ENCODE data around the gene COPG1. TPM values are rescaled to one million over a fixed set of nuclear protein-coding genes. Genes with fewer than 3 reads are reported as not detected.
"Not testable (repeated sequence)": the region's sequence is repeated elsewhere in the genome, so short reads cannot be mapped to it uniquely, and the experiment has no call there.

Gene COPG1
- total RNA-seq, 4 donors from 2014 or later: 64.6 to 95.8 (median 74.0) TPM

DNA sequence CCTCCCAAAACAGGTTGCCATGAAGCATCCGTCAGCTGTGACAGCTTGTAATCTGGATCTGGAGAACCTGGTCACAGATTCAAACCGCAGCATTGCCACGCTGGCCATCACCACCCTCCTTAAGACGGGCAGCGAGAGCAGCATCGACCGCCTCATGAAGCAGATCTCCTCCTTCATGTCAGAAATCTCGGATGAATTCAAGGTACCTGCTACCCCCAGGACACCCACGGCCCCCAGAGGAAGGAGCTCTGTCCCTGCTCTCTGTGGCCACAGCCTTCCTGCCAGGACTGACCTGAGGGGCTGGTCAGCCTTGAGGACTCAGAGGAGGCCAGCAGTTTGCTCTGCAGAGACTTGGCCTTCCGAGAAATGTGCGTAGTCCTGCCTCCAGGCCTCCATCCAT, 11.2 kb downstream of the COPG1 start:
- WGBS, 2 donors (ENCODE audit: low coverage in 1 of 2): 100% methylated on average over 2 of the region's 11 CpGs; no CpG with 5 or more reads in 1 of the 2 donors
- ATAC-seq: no peak
- no peak overlapping the region for H3K27ac ChIP-seq
- no peak overlapping the region for H3K4me3 ChIP-seq
- no peaks in the 10 kb centered on the region for H3K27me3 ChIP-seq
- peaks cover 0 to 100% of the 10 kb centered on the region in 2 donors for H3K36me3 ChIP-seq
- no peaks in the 10 kb centered on the region for H3K4me1 ChIP-seq
- TF ChIP-seq EP300 (IDR thresholded peaks at IDR 0.05) (no peak), POLR2AphosphoS5 (IDR thresholded peaks at IDR 0.05) (no peak)
- TF ChIP-seq, protein P1, sequence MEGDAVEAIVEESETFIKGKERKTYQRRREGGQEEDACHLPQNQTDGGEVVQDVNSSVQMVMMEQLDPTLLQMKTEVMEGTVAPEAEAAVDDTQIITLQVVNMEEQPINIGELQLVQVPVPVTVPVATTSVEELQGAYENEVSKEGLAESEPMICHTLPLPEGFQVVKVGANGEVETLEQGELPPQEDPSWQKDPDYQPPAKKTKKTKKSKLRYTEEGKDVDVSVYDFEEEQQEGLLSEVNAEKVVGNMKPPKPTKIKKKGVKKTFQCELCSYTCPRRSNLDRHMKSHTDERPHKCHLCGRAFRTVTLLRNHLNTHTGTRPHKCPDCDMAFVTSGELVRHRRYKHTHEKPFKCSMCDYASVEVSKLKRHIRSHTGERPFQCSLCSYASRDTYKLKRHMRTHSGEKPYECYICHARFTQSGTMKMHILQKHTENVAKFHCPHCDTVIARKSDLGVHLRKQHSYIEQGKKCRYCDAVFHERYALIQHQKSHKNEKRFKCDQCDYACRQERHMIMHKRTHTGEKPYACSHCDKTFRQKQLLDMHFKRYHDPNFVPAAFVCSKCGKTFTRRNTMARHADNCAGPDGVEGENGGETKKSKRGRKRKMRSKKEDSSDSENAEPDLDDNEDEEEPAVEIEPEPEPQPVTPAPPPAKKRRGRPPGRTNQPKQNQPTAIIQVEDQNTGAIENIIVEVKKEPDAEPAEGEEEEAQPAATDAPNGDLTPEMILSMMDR (IDR thresholded peaks at IDR 0.05): no peak
- no peaks in the 10 kb centered on the region for H3K9me3 ChIP-seq

DNA sequence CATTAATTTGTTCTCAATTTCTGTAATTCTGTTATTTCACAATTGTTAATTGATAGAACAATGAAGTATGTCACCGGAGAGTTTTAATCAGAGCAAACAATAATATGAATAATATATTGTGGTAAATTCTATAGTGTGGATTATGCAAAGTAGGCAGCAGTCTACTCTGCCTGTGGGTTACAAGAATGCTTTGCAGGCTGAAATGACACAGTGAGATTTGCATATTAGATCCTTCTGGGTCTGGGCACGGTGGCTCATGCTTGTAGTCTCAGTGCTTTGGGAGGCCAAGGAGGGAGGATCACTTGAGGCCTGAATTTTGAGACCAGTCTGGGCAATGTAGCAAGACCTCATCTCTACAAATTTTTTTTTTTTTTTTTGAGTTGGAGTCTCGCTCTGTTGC, 12.5 kb downstream of the COPG1 start:
- Histone ChIP-seq H3K4me3 (no peak overlapping the region), H3K27ac (no peak overlapping the region), H3K9me3 (no peaks in the 10 kb centered on the region), H3K4me1 (no peaks in the 10 kb centered on the region), H3K27me3 (no peaks in the 10 kb centered on the region), H3K36me3 (peaks cover 3 to 100% of the 10 kb centered on the region in 2 donors)
- WGBS, 2 donors (ENCODE audit: low coverage in 1 of 2): 88 to 93% methylated on average over 3 of the region's 3 CpGs
- no peak for ATAC-seq
- TF ChIP-seq POLR2A (IDR thresholded peaks at IDR 0.05): no peak
- TF ChIP-seq, protein P1 (IDR thresholded peaks at IDR 0.05): no peak
- TF ChIP-seq EP300 (IDR thresholded peaks at IDR 0.05): no peak
- no peak for TF ChIP-seq POLR2AphosphoS5 (IDR thresholded peaks at IDR 0.05)

DNA sequence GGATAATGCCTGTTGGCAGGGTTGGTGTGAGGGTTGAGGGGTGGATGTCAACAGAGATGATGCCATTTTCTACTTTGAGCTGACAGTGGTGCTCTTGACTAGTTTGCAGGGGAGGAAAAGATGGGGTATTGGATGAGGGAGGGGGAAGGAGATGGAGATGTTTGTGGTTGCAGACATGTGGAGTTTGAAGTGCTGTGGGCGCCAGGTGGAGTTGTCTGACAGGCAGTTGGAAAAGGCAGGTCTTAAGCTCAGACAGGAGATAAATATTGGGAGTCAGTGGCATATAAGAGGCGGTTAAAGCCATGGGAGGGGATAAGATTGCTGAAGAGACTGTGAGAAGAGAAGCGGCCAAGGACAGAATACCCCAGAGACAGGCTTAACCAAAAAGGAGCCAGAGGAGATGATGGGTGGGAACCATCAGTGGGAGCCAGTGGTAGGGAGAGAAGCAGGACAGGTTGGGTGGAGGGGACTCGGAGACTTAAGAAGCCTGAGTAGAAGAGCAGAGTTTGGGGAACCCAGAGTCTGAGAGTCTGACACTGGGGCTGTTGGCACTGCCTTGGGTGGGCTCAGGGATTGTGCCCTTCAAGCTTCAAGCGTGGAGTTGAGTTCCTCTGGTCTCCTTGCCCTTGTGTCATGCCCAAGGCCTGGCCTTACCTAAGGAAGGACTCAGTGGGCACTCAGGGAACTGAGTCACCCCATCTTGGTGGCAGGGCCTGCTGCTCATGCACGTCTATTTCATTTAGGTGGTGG, 13.9 kb downstream of the COPG1 start:
- H3K4me3 ChIP-seq: no peak overlapping the region
- TF ChIP-seq POLR2A (IDR thresholded peaks at IDR 0.05) (no peak), POLR2AphosphoS5 (IDR thresholded peaks at IDR 0.05) (no peak), EP300 (IDR thresholded peaks at IDR 0.05) (no peak)
- TF ChIP-seq, protein P1 (IDR thresholded peaks at IDR 0.05): no peak
- no peak for ATAC-seq
- 77 to 91% methylated on average over 4 of the region's 6 CpGs for WGBS, 2 donors (ENCODE audit: low coverage in 1 of 2)
- no peak overlapping the region for H3K27ac ChIP-seq
- no peaks in the 10 kb centered on the region for H3K27me3 ChIP-seq
- H3K9me3 ChIP-seq: no peaks in the 10 kb centered on the region
- no peaks in the 10 kb centered on the region for H3K4me1 ChIP-seq
- peaks cover 5 to 100% of the 10 kb centered on the region in 2 donors for H3K36me3 ChIP-seq

DNA sequence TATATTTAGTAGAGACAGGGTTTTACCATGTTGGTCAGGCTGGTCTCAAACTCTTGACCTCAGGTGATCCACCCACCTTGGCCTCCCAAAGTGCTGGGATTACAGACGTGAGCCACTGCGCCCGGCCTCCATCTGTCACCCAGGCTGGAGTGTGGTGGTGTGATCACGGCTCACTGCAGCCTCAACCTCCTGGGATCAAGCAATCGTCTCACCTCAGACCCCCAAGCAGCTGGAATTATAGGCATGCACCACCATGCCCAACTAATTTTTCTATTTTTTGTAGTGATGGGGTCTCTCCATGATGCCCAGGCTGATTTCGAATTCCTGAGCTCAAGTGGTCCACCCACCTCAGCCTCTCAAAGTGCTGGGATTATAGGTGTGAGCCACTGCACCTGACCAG, 15.6 kb downstream of the COPG1 start:
- H3K36me3 ChIP-seq: peaks cover 9 to 100% of the 10 kb centered on the region in 2 donors
- H3K4me1 ChIP-seq, H3K27ac ChIP-seq, H3K9me3 ChIP-seq, H3K27me3 ChIP-seq, ATAC-seq, H3K4me3 ChIP-seq: not testable (repeated sequence)
- 81 to 100% methylated on average over 1 to 4 of the region's 6 CpGs for WGBS, 2 donors (ENCODE audit: low coverage in 1 of 2)

DNA sequence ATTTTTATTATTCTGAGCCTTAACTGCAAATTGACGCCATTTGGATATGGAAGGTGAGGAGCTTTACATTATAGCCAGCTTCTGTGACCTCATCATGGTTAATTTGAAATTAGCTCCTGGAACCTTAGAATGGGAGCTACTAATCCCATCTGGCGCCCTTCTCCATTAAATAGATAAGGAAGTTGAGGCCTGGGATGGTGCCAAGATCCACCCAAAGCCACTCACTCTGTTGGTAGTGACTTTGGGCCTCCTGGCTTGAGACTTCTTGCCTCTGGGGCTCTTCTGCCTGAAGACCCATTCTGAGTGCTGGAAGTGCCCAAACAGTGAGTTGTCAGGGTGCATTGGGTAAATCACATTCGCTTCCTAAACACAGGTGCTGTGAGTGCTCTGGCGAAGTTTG, 17.2 kb downstream of the COPG1 start:
- no peaks in the 10 kb centered on the region for H3K4me1 ChIP-seq
- H3K9me3 ChIP-seq: no peaks in the 10 kb centered on the region
- peaks cover 9 to 100% of the 10 kb centered on the region in 2 donors for H3K36me3 ChIP-seq
- TF ChIP-seq POLR2AphosphoS5 (IDR thresholded peaks at IDR 0.05): no peak
- TF ChIP-seq POLR2A (IDR thresholded peaks at IDR 0.05): no peak
- no peak for TF ChIP-seq EP300 (IDR thresholded peaks at IDR 0.05)
- TF ChIP-seq, protein P1 (IDR thresholded peaks at IDR 0.05): no peak
- H3K27me3 ChIP-seq: no peaks in the 10 kb centered on the region
- 94 to 100% methylated on average over 2 to 4 of the region's 4 CpGs for WGBS, 2 donors (ENCODE audit: low coverage in 1 of 2)
- ATAC-seq: no peak
- no peak overlapping the region for H3K27ac ChIP-seq
- no peak overlapping the region for H3K4me3 ChIP-seq
